ENCODE results near the gene DPAGT1. TPM values are rescaled to one million over a fixed set of nuclear protein-coding genes. Genes with fewer than 3 reads are reported as not detected.

The DPAGT1 gene
- total and polyA plus RNA-seq, 3 donors from 2014 or later = 24.6 to 35.5 (median 29.4) TPM

- Histone ChIP-seq H3K36me3 (ENCODE audit: low read depth, missing control alignments) (no peaks in the 10 kb centered on the region), H3K9me3 (no peaks in the 10 kb centered on the region), H3K4me1 (no peaks in the 10 kb centered on the region), H3K27me3 (no peaks in the 10 kb centered on the region), H3K4me3 (no peak overlapping the region), H3K27ac (no peak overlapping the region)
- WGBS, 2 donors = 88 to 92% methylated on average over 5 of the region's 5 CpGs
- TF ChIP-seq CTCF (IDR thresholded peaks at IDR 0.05) (no peak), POLR2A (IDR thresholded peaks at IDR 0.05) (no peak)
- intact Hi-C loops (cut with DNase I; ENCODE audit: low total_unique reads) = no loop called here
- DNase-seq = no peak
Measured at GRCh38 chr11:119114351-119114750, 12.7 kb upstream of the DPAGT1 start.

- no peak for DNase-seq
- intact Hi-C loops (cut with DNase I; ENCODE audit: low total_unique reads) = no loop called here
- WGBS, 2 donors = 95 to 97% methylated on average over 5 to 9 of the region's 9 CpGs
- Histone ChIP-seq H3K4me1 (no peaks in the 10 kb centered on the region), H3K4me3 (no peak overlapping the region), H3K27ac (no peak overlapping the region), H3K36me3 (ENCODE audit: low read depth, missing control alignments) (no peaks in the 10 kb centered on the region), H3K9me3 (no peaks in the 10 kb centered on the region), H3K27me3 (no peaks in the 10 kb centered on the region)
- TF ChIP-seq CTCF (IDR thresholded peaks at IDR 0.05) (no peak), POLR2A (IDR thresholded peaks at IDR 0.05) (no peak)
Measured at GRCh38 chr11:119113716-119114115, 12.1 kb upstream of the DPAGT1 start.

GRCh38 chr11:119112314-119113020 lies 10.8 kb upstream of the DPAGT1 start:
- intact Hi-C loops (cut with DNase I; ENCODE audit: low total_unique reads) = no loop called here
- Histone ChIP-seq H3K9me3 (no peaks in the 10 kb centered on the region), H3K4me1 (no peaks in the 10 kb centered on the region), H3K36me3 (ENCODE audit: low read depth, missing control alignments) (no peaks in the 10 kb centered on the region), H3K27ac (no peak overlapping the region), H3K27me3 (no peaks in the 10 kb centered on the region), H3K4me3 (no peak overlapping the region)
- DNase-seq = no peak
- WGBS, 2 donors = 79 to 89% methylated on average over 9 to 12 of the region's 12 CpGs
- TF ChIP-seq POLR2A (IDR thresholded peaks at IDR 0.05) = no peak
- no peak for TF ChIP-seq CTCF (IDR thresholded peaks at IDR 0.05)

- Histone ChIP-seq H3K27me3 (no peaks in the 10 kb centered on the region), H3K36me3 (ENCODE audit: low read depth, missing control alignments) (no peaks in the 10 kb centered on the region), H3K27ac (no peak overlapping the region), H3K4me1 (peaks cover 5% of the 10 kb centered on the region), H3K4me3 (no peak overlapping the region), H3K9me3 (no peaks in the 10 kb centered on the region)
- 90 to 92% methylated on average over 10 to 11 of the region's 11 CpGs for WGBS, 2 donors
- TF ChIP-seq POLR2A (IDR thresholded peaks at IDR 0.05) (no peak), CTCF (IDR thresholded peaks at IDR 0.05) (no peak)
- intact Hi-C loops (cut with DNase I; ENCODE audit: low total_unique reads) = no loop called here
- no peak for DNase-seq
Measured at GRCh38 chr11:119111361-119111925, 9.8 kb upstream of the DPAGT1 start.

- no peak for DNase-seq
- Histone ChIP-seq H3K36me3 (ENCODE audit: low read depth, missing control alignments) (no peaks in the 10 kb centered on the region), H3K27ac (no peak overlapping the region), H3K27me3 (no peaks in the 10 kb centered on the region), H3K4me1 (peaks cover 12% of the 10 kb centered on the region), H3K4me3 (no peak overlapping the region), H3K9me3 (no peaks in the 10 kb centered on the region)
- no peak for TF ChIP-seq CTCF (IDR thresholded peaks at IDR 0.05)
- intact Hi-C loops (cut with DNase I; ENCODE audit: low total_unique reads) = no loop called here
- 86 to 91% methylated on average over 10 of the region's 10 CpGs for WGBS, 2 donors
Measured at GRCh38 chr11:119110439-119110838, 8.8 kb upstream of the DPAGT1 start.
